SHP77 (cell line): ENCODE measurements around the gene ZNF184.
A peak's percentile ranks its signal among the peaks of the same experiment; 100 is the strongest.

Experiments used
- DNase-seq, 2 experiments: peaks; one replicate each; lab custom pipeline; 2025; lab: John Stamatoyannopoulos, UW

ZNF184 gene

DNA sequence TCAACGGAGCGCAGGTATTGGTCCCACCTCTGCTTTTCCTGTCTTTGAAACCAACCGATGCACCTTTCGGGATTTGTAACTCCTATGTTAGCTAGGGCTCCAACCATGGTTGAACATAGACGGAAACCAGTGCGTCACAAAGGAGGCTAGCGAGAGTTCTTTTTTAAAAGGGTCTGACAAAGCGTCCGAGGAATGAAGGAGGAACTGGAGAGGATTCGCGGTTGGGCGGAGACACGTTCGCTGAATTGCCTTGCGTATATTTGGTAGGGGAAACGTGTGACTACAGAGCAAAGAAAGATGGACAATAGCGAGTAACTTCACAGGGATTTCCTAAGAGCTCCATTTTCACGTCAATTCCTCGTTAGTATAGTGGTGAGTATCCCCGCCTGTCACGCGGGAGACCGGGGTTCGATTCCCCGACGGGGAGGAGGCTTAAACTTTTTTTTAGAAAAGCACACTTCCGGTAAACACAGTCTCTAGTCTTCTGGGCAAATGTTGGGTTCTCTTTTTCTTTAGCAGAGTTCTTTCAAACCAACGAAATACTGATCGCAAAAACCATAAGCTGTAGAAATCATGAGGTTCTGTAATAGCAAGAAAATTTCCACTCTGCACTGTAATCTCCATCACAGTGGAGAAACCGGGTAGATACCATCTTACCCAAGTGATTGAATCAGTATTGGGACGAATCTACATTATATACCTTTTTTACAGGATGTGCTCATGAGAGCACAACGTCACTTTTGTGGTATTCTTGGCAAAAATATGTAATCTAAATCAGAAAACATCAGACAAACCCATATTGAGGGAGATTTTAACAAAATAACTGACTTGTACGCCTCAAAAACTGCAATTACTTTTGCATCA lies 6.6 kb upstream of the ZNF184 start:
- DNase-seq: peak; percentile 47 to 71

- DNase-seq: peak; percentile 46 to 66
Measured at GRCh38 chr6:27478706-27479318, 5.9 kb upstream of the ZNF184 start.

GRCh38 chr6:27478141-27478705 lies 5.3 kb upstream of the ZNF184 start:
- DNase-seq: no peak

GRCh38 chr6:27477318-27478013 lies 4.6 kb upstream of the ZNF184 start:
- no peak for DNase-seq

DNA sequence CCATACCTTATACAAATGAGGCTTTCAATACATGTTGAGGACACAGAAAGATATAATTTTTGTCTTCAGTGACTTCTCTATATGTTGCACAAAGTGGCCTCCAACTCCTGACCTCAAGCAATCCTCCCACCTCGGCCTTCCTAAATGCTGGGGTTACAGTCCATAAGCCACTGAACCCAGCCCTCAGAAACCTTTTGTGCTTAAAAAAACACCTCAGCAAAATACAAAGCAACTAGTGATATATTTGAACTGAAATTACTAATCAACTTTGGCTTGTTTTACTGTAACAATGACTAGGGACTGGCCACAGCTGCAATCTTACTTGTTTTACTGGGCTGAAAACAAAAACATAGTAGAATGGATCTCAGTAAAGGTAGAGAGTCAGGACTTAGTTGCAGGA lies 3.2 kb upstream of the ZNF184 start:
- DNase-seq: no peak

GRCh38 chr6:27474672-27475071 lies 1.8 kb upstream of the ZNF184 start:
- no peak for DNase-seq

- DNase-seq: no peak
Measured at GRCh38 chr6:27474172-27474465, 1.2 kb upstream of the ZNF184 start.

- DNase-seq: peak; percentile 74 to 78
Measured at GRCh38 chr6:27472182-27472616, 706 bp downstream of the ZNF184 start.

GRCh38 chr6:27471365-27472115 lies 1.4 kb downstream of the ZNF184 start:
- no peak for DNase-seq

DNA sequence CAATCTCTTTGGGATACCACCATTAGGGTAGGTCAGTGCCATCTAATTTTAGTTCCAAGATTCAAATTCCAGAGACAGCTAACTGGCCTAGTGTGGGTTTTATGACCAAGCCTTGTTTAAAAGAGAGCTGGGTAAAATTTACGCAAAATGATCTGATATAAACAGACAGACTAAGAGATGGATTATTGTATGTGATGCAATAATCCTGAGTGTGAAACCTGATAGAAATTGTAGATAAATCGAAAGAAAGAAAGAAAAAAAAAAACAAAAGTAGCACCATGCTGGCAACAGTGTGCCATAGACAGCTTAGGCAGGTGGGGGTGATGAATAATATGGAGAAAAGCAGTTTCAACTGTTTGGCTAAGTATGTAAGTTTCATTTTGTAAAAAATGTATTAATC lies 2.9 kb downstream of the ZNF184 start:
- DNase-seq: no peak

GRCh38 chr6:27468334-27468733 lies 4.6 kb downstream of the ZNF184 start:
- DNase-seq: no peak

DNA sequence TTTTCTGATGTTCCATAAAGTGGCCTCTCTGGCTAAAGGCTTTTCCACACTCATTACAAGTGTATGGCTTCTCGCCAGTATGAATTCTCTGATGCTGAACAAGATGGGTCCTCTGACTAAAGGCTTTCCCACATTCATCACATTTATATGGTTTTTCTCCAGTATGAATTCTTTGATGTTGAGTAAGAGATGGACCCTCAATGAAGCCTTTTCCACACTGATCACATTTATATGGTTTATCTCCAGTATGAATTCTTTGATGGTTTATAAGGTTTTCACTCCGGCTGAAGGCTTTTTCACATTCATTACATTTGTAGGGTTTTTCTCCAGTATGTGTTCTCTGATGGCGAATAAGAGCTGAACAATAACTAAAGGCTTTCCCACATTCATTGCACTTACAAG lies 20.4 kb downstream of the ZNF184 start:
- no peak for DNase-seq

GRCh38 chr6:27451660-27452390 lies 21.1 kb downstream of the ZNF184 start:
- DNase-seq: no peak

DNA sequence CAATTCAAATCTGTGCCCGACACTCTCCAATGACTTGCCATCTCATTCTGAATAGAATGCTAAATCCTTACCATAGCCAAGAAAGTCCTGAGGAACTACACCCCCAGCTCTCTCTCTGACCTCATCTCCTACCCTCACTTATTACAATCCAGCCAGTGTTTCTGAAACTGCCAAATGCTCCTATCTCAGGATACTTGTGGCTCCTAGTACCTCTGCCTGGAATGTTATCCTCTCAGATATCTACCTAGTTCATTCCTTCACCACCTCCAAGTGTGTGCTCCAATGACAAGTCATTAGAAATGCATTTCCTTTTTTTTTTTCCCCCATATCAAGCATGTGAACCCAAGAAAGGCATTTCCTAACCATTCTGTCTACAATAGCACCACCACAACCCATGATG lies 24.4 kb downstream of the ZNF184 start:
- no peak for DNase-seq

DNA sequence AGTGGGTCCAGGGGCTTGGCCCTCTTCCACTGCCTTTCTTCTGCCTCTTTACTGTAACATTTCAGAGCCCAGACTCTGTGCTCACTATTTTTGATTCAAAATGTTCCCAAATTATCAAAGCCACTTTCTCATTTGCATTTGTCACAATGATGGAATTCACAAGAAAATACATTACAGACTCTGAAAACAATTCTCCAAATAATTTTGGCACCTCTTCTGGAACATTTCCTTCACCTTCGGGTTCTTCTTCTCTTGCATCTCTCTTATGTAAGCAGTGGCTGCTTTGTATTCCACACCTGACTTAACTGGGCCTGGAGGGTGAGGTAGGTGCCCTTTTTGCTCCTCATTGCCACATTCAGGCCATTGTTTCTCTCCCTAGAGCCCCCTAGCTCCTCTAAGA lies 30.0 kb downstream of the ZNF184 start:
- DNase-seq: no peak

DNA sequence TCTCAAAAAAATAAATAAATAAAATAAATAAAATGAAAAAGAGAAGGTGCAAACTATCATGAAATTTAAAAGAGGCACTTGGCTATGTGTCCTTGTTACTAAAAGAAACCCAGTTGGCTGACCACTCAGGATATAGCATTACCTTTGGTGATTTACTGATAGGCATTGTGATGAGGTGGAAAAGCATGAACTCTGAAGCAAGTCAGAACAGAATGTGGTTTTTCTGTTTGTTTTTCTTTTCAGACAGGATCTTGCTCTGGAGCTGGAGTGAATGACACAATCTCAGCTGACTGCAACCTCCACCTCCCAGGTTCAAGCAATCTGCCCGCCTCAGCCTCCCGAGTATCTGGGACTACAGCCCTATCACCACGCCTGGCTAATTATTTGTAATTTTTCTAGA lies 31.9 kb downstream of the ZNF184 start:
- DNase-seq: no peak

DNA sequence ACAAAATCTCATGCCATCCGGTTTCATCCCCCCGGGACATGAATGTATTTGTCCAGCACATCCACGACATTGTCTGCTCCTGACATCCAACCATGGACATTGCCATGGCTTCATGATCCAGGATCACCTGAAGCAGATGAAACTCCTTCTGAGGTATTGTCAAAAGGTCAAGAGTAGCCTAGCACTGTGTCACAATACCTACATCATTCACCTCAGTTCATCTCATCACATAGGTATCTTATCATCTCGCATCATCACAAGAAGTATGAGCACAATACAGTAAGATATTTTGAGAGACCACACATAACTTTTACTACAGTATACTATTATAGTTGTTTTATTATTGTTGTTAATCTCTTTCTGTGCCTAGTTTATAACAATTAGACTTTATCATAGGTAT lies 33.5 kb downstream of the ZNF184 start:
- DNase-seq: no peak

GRCh38 chr6:27433714-27434113 lies 39.2 kb downstream of the ZNF184 start:
- no peak for DNase-seq

- DNase-seq: no peak
Measured at GRCh38 chr6:27428966-27429365, 43.9 kb downstream of the ZNF184 start.

DNA sequence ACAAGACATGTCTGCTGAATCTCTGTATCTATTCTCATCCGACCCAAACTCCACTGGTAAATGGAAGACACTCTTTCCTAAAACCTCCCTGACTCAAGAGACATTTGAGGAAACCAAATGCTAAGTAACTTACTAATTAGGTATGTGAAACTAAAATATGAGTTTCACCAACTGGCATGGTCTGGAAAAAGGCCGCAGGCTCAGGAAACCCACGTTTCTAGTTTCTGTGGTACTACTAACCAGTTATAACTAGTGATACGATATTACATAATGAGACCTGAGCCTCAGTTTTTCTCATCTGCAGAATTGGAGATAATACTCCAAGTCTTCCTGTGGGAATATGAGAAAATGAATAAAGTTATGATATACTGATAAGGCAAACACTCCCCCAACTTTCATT lies 44.4 kb downstream of the ZNF184 start:
- no peak for DNase-seq

DNA sequence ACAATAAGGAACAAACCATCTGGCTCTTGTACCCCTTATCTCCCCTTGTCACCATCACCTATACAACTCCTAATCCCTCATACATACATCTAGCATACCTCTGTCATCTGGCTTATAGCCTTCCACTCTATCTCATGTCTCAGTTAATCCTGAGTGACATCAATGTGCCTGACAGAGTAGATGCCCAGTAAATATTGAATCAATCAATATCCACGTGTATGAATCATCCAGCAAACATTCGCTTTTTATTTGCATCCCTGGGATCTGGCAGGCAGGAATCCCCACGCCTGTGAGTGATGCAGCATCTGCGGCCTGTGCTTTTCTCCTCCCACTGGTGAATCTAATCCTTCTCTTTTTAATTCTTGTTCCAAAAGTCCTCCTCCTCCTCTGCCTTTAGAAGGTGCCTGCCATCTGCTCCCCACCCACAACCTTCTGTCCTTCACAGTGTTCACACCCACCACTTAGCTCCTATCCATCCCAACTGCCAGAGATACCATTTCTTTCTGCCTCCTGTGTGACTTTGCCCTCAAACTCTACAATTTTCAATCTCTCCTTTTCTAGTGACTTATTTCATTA lies 46.8 kb downstream of the ZNF184 start:
- no peak for DNase-seq
